HG03025 (cell line): Measurements from ENCODE around the gene MRAS.
"Not testable (repeated sequence)": the region's sequence is repeated elsewhere in the genome, so short reads cannot be mapped to it uniquely, and the experiment has no call there.

Experiments used
- ATAC-seq: cut with Tn5 transposase; IDR thresholded peaks from one replicate; pipeline ENCODE4 v1.9.1; 2021; ENCODE audit warnings: mild to moderate bottlenecking, moderate library complexity; ENCODE audit not compliant: unreplicated experiment, low FRiP score

The MRAS gene

DNA sequence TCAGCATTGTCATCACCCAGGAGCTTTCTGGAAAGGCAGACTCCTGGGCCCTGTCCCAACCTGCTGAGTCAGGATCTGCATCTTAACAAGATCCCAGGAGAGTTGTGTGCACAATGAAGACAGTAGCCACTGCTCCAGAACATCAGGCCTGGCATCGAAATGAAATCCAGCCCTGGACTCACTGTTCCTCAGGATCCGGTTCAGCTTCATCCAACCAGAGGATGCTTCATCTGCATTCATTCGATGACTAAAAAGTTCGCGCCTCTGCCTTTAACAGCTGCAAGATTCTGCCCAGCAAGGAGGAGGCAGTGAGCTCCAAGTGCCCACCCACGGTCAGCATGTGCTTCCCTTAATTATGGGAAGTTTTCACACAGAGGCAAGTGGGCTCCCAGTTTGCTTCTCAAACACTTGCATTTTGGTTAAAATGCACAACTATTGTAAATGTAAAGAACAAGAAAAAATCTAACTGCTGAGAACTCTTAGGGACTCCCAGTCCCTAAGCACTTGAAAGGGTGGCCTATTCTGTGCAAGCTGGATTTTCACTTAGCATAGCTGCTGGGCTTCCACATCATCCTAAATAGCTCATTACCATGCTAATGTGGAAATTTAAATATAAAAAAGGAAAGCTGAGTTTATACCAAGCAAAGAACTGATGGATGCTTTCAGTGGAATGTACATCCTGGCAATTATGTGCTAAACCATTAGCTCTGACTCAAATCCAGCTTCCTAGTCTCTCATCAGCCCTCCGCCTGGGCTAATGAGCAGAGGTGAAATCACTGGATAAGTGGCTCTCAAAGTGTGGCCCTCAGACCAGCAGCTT is 60.6 kb downstream of the MRAS start:
- ATAC-seq = no peak

DNA sequence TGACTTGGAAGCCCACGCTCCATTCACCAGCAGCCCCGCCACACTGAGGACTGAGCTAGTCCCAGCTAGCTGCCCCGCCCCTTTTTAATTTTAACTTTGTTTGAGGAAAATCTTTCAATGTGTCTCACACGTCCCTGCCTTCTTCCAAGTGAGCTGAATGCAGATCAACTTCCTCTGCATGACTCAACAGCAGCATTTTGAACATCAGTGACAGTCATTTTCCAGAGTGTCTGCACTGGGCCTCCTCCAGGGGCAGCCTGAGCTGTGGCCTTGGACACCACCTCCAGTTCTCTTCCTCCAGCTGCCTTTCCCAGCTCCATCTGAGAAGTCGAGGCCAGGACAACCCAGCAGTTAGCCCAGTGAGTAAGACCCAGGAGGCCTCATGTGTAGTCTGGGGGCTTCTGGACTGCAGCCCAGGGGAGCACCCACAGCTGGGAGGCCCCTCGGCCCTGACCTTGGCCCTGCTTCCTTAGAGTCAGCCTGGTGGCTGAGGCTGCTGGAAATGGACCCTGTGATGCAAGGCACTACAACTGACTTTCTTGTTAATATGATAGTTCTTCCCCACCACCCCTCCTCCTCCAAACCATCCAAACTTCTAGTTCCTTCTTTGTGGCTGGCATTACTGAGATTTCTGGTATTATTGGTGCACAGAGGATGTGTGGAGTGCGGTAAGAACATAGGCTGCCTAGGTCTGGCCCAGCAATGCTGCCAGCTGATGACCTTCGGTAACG is 64.6 kb downstream of the MRAS start:
- ATAC-seq = no peak

DNA sequence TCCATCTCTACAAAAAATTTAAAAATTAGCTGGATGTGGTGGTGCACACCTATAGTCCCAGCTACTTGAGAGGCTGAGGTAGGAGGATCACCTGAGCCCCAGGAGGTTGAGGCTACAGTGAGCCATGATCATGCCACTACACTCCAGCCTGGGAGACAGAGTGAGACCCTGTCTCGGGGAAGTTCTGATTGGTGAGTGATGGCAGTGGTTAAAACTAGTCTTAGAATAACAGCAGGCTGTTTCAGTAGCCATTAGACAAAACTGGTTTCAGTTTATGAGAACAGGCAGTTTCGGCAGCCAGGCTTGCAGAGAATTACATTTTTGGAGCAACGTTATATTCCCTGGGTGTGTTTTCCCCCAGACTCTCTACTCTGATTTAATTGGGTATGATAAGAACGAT is 67.9 kb downstream of the MRAS start:
- not testable (repeated sequence) for ATAC-seq

DNA sequence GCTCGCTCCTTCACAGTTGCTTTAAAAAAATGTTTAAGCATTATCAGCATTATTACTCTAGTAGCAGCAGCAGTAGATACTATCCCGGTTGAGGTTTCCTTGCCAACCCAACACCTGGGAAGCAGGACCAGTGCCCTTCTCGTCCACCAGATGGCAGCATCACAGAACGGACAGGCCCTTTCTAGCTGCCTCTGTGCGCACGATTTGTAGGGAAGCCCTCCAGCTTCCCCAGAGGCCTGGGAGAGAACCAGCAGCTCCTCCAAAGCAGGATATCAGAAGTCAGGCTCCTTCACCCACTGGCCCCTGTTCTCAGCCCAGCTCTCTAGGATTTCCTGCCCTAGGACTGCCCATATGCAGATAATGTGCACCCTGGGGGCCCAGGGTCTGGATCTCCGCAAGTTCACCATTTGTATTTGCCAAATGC is 69.2 kb downstream of the MRAS start:
- peak; percentile 73 for ATAC-seq

DNA sequence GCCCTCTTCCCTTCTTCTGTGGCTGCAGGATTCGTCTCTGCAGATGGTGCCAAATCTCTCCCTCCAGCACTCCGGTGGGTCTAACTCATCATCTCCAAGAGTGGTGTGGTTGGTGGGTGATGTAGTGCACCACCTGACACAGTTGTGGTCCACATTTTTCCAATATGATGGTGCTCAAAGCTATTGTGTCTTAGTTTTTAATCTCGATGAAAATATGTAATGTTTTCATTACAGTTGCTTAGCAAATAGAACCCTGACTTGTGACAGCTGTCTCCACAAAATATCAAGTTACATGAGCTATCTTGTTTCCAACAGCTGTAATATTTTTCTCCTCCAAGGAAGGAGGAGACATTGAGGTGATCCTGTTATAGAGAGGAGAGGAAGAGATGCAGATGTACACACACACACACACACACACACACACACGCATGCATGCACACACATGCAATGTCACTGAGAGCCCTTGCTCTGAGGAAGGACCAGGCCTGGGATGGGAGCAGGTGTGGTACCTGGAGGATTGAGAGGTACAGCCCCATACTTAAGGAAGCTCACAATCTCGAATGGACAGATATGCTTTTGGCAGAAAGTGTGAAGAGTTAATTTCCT is 70.3 kb downstream of the MRAS start:
- no peak for ATAC-seq

DNA sequence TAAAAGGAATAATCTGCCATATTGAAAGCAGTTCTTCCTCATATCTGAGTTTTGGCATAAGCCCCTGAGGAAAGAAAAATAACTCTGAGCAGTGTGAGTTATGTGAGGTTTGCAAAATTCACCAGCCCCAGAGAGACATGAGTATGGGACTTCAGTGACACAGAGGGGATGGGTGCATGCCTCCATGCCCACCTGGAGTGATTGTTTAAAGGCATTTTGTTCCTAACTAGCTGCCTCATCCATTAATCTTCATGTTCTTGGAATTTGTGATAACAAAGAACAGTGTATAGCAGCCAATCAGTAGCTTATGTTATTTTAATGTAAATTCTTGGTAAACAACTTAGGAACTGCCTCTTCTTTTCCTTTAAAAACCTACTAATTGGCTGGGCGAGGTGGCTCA is 74.9 kb downstream of the MRAS start:
- no peak for ATAC-seq

DNA sequence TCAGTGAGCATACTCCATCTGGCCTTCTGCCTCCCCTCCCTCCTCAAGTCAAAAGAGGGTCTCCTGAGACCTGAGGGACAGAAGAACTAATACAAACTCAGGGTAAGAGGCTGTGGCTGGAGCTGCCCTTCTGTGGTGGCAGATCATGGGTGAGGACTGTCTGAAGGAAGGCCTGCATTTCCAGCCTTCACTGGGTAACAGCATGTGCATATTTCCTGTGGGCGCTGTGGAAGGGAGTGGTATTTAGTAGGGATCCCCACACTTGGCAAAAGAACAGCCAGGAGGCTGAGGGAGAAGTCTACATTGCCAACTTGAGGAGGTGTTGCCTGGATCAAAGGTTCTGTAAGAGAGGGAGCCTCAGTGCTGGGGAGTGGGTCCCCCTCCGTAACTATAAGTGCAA is 75.9 kb downstream of the MRAS start:
- ATAC-seq = no peak

DNA sequence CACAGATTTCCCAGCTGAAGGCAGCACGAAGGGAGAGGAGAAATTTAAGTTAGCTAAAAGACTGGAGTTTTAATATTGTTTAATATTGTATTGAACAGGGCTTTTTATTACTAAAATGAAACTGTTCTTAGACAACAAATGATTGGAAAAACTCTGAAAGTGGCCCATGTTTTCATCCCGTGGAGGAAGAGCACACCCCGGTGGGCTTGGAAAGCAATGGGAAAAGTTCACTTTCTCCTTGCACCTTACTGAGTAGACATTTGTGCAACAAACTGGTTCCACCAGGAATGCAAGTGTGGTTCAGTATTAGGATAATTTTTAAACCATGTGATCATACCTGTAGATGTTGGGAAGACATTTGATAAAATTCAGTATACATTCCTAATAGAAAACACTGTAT is 77.8 kb downstream of the MRAS start:
- no peak for ATAC-seq

DNA sequence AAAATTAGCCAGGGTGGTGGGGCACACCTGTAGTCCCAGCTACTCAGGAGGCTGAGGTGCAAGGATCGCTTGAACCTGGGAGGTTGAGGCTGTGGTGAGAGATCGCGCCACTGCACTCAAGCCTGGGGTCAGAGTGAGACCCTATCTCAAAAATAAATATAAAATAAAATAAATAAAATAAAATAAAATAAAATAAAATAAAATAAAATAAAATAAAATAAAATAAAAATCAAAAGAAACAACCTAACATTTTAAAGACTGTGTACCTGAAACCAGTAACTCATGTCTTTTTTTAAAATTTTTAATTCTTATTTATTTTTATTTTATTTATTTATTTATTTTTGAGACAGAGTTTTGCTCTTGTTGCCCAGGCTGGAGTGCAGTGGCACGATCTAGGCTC is 78.4 kb downstream of the MRAS start:
- ATAC-seq = not testable (repeated sequence)

DNA sequence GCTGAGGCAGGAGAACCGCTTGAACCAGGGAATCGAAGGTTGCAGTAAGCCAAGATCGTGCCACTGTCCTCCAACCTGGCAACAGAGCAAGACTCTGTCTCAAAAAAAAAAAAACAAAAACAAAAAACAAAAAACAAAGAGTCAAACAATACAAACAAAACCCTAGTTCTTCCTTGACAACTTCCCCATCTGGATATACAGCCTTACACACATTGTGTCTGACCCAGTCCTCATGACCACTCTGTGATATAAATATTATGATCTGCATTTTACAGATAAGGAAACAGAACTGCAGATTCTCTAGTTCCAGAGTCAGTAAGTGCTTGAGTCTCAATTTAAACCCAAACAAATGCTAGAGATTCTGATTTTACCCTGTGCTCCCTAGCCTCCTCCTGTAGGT is 81.3 kb downstream of the MRAS start:
- ATAC-seq = no peak

DNA sequence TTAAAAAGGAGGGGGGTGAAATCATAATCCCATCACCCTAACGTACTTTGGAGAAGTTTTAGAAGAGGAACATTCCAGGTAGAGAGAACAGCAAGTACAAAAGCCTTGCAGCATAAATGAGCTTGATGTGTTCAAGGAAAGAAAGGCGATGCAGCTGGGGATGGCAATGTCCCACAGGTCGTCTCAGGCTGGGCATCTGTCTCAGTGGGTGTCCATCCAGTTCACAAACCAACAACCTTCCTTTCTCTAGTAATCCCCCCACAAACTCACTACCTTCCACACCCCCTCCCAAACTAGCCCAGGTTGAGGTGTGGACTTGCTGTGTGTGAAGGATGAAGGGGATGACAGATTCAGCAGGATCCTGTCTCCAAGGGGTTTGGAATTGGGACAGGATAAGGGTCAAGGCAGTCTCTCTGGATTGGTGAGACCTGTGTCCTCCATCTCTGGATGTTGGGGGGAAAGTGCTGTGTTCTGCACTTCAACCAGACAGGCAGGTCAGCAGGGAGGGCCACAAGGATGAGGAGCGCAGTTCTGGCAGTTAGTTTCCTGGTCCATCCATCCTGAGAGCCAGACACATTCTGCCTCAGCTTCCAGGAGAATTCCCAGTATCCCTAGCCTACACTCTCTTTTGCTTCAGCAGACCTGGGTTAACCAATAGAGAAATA is 84.3 kb downstream of the MRAS start:
- no peak for ATAC-seq

DNA sequence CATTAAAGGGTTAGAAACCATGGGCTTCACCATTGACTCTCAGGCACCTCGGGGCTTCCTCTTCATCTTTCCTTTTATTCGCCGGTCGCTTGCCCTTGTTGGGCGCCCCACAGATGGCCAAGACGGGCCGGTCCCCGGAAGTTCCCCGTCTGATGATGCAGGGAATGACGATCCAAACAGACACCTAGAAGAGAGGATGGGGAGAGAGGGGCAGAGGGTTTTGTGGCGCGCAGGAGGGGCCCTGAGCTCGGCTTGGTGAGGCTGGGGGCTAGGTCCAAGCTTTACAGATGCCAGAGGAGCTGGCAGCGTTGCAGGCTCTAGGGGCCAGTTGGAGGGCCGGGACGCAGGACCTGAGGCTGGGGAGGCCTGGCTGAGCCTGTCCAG is 85.5 kb downstream of the MRAS start:
- no peak for ATAC-seq

DNA sequence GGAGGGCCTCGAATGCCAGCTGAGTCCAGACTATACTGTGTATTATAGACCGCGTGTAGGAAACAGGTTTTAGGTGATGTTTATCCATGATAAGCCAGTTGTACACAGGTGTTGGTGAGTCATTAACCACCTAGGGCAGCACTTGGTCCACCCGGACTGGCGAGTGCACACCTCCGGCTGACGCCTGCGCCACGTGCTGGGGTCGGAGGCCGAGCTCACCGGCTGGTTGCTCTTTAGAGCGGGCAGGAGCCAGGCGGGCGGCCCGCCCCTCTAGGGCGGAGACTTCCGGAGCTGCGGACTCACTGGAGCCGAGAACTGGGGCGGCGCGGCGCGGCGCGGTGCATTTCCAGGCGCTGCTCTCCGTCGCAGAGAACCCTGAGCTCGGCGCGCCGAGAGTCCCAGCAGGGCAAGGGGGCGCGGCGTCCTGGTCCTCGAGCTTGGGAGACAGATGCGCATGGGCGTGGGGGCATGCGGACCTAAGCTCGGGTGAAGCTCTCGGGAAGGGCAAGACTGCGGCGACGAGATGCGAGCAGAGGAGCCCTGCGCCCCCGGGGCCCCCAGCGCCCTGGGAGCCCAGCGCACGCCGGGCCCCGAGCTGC is 86.0 kb downstream of the MRAS start, which contains the start of gene ESYT3:
ESYT3 (plus strand) TSS at position 341 of the 599 bp plus-strand sequence; CDS start at position 524, 183 bp downstream.
- ATAC-seq = no peak

DNA sequence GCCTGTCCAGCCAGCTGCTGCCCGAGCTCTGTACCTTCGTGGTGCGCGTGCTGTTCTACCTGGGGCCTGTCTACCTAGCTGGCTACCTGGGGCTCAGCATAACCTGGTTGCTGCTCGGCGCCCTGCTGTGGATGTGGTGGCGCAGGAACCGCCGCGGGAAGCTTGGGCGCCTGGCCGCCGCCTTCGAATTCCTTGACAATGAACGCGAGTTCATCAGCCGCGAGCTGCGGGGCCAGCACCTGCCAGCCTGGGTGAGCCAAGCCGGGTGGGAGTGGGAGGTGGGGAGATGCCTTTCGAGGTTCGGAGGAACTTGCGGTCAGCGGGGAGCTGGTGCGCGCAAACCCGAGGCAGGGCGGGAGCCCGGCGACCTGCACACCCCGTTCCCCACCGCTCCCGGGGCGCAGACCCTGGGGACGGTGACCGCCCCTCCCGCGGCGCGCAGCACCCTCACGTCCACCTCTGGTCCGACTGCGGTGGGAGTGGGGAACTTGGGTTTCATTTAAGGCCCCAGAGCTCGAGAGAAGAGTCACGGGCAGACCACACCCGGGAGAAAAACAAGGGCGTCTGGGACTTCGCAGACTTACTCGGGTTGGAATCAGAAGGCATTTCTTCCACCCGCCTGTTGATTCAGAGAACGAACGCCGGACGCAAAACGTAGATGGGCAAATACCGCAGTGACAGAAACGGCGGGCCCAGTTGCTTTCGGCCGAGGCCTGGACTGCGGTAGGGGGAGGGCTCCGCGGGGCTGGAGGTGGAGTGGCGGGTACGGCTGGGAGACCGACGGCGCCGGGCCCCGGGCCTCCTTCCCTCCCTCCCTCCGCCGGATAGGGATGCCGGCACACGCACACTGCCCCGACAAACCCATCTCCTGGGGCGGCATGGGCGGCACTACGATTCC is 86.7 kb downstream of the MRAS start:
- ATAC-seq = no peak

DNA sequence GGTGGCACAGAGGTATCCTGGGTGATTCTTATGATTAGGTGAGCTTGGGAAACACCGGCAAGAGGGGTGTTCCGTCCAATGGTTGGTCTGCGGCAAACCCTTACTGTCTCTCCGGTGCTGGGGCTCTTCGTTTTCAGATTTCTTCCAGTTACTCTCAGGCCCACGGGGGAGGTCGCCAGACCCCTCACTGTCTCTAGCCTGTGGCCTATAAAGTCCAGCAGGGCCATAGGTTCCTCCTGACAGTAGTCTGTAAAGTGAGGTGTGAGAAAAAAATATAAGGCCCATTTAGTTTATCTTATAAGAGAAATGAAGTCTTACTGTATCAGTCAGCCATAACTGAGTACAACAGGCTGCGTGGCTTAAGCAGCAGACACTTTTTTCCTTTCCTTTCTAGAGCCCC is 87.5 kb downstream of the MRAS start:
- ATAC-seq = no peak

DNA sequence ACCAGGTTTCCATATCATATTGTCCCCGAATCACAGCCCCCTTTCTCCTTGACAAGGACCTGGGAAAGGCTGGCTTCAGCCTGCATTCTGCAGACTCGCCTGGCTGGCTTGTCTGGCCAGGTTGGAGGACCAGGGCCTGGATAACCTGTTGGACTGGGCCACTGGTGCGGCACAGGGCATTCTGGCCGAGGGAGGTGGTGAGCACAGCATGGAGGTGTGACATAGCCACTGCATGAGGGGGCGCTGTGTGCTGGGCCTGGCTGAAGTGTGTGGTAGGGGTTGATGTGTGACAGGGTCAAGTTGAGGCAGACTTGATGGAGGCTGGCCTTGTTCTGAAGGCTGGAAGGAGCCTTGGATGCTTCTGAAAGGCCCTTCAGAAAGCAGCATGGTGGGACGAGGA is 88.9 kb downstream of the MRAS start:
- ATAC-seq = no peak

DNA sequence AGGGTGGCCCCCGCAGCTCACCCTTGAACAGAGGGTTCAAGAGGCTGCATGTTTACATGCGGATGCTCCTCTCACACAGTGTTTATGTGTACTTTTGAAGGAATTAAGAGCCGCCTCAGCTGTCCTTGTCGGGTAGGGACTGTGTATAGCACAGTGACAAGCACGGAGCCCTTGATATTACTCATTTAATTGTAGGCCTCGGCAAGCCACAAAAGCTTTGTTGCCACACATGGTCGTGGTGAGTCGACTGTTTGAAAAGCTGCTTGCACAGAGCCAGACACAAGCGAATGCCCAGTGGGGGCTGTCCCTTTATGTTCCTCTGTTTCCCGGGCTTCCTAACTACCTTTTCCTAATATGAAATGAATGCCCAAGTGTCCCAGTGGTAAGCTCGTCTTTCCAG is 90.5 kb downstream of the MRAS start:
- ATAC-seq = no peak

DNA sequence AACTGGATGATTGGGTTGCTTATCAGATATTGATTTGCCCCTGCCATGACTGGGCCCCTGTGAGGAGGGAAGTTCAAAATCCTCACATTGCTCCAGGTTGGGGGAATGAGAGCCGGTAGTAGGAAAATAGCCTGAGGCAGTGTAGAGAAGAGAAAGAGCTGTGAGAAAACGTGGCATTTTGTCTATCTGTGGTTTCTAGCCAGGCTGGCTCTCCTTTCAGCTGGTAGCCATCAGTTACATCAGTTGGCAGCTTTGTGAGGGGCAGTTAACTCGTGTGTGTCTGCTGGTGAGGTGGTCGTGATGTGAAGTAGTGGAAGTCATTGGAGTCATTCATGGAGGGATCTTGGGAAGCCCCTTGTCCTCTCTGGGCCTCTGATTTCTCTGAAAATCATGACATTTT is 91.3 kb downstream of the MRAS start:
- no peak for ATAC-seq

DNA sequence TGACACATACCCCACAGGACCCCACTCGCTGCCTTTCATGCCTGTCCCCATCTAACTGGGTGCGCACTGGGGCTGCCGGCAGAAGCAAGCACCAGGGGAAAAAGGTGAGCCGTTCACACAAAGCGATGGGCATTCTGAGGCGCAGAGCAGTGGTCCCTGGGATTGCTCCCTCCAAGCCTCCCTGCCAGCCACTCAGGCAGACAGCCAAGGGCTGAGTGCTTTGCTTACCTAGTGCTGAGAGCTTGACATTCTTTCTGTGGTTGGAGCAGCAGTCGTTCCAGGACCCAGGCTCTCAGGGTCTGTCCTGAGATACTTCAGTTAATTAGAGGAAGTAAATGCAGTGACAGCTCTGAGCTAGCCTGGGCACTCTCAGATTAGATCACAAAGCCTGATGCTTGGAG is 91.7 kb downstream of the MRAS start:
- no peak for ATAC-seq

DNA sequence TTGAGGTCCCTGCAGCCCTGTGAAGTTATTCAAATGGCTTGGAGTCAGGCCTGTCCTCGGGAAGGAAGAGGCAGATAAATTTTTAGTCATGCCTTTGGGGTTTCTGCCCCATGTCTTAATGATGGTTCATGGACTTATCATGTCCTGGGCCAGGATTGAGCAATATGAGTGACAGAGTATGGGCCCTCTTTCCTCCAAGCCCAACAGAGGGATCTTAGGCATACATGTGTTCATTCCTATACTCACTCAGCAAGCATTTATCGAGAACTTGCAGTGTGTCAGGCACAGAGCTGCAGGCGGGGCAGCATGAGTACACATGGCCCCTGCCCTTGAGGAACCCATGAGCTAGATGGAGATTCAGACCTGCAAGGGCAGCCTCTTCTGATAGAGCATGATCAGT is 92.2 kb downstream of the MRAS start:
- no peak for ATAC-seq
